Measurements from ENCODE around the gene NPAS3. TPM values are rescaled to one million over a fixed set of nuclear protein-coding genes. Genes with fewer than 3 reads are reported as not detected.
A peak's percentile ranks its signal among the peaks of the same experiment; 100 is the strongest.

The NPAS3 gene
- total and polyA plus RNA-seq, 2 donors (not counting 1 experiment from before 2014, with no cell fraction given): 0.10 to 0.50 TPM

DNA sequence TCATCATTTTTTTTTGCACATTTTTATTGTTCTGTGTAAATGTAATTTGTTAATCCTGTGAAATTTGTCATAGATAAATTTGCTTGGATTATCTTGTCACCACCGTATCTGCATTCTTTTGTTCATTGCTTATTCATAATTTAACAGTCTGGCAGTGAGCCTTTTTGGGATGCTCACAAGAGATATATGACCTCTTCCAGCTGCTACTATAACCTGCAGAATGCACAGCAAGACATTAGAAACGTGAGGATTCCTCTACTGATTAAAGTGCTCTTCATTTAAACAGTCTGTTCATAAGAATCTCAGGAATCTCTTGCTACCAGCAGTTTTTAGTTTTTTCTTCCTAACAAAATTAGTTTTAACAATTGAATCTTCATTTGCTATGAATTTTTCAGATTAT, 9.1 kb downstream of the NPAS3 start:
- no peak overlapping the region for H3K4me2 ChIP-seq (ENCODE audit: extremely low read depth, insufficient read depth, low read length)
- no peaks in the 10 kb centered on the region for H3K9me3 ChIP-seq (ENCODE audit: control insufficient read depth, insufficient read depth, low read depth, low read length)
- no peak overlapping the region for H3K9ac ChIP-seq (ENCODE audit: insufficient read depth, low read length)
- no peak for DNase-seq (ENCODE audit: low read depth in 2 of 2)
- H3K27ac ChIP-seq (ENCODE audit: insufficient read depth, low read length): no peak overlapping the region
- H3K79me2 ChIP-seq (ENCODE audit: control insufficient read depth, insufficient read depth, low read length): no peaks in the 10 kb centered on the region
- TF ChIP-seq CTCF (conservative IDR thresholded peaks at IDR 0.05 in 1 of 2, IDR thresholded peaks at IDR 0.05 in 1 of 2; ENCODE audit: low read depth in 1 of 2, low read length in 2 of 2): no peak
- no peak for TF ChIP-seq EZH2 (IDR thresholded peaks at IDR 0.05; ENCODE audit: low read length, missing control alignments)
- no peaks in the 10 kb centered on the region for H4K20me1 ChIP-seq (ENCODE audit: control insufficient read depth, extremely low read depth, insufficient read depth, low read length)
- no peaks in the 10 kb centered on the region for H3K4me1 ChIP-seq (ENCODE audit: control insufficient read depth, extremely low read depth, insufficient read depth, low read length)
- no peak overlapping the region for H3K4me3 ChIP-seq (replicated peaks in 1 of 4; ENCODE audit: control extremely low read depth in 1 of 4, insufficient read depth in 1 of 4, low read depth in 3 of 4, low read length in 4 of 4)
- no peak overlapping the region for H2AFZ ChIP-seq (ENCODE audit: low read length)
- H3K36me3 ChIP-seq (ENCODE audit: control insufficient read depth, insufficient read depth, low read length): no peaks in the 10 kb centered on the region
- H3K27me3 ChIP-seq (ENCODE audit: control insufficient read depth, insufficient read depth, low read length): no peaks in the 10 kb centered on the region

DNA sequence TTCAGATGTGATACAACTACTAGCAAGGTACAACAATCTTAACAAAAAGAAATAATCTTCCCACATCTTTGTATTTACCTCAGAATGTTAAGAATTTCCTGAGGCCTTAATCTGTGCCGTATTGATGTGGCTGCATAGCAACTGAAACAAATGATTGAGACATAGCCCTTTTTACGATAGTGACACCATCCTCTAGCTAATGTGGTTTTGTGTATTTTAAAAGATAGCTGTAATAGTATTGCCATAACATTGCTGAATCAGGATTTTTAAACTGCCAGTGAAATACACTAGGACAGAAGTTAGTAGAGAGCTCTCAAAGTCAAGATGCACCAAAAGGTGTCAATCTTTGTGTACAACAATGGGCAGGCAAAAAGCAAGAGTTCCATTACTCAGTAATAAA, 11.9 kb downstream of the NPAS3 start:
- H2AFZ ChIP-seq (ENCODE audit: low read length): no peak overlapping the region
- no peak overlapping the region for H3K27ac ChIP-seq (ENCODE audit: insufficient read depth, low read length)
- no peaks in the 10 kb centered on the region for H3K79me2 ChIP-seq (ENCODE audit: control insufficient read depth, insufficient read depth, low read length)
- H3K36me3 ChIP-seq (ENCODE audit: control insufficient read depth, insufficient read depth, low read length): no peaks in the 10 kb centered on the region
- DNase-seq (ENCODE audit: low read depth in 2 of 2): peak in 1 of 2 donors; percentile 81
- no peaks in the 10 kb centered on the region for H4K20me1 ChIP-seq (ENCODE audit: control insufficient read depth, extremely low read depth, insufficient read depth, low read length)
- TF ChIP-seq CTCF (conservative IDR thresholded peaks at IDR 0.05 in 1 of 2, IDR thresholded peaks at IDR 0.05 in 1 of 2; ENCODE audit: low read depth in 1 of 2, low read length in 2 of 2) (no peak), EZH2 (IDR thresholded peaks at IDR 0.05; ENCODE audit: low read length, missing control alignments) (no peak)
- H3K9me3 ChIP-seq (ENCODE audit: control insufficient read depth, insufficient read depth, low read depth, low read length): no peaks in the 10 kb centered on the region
- H3K4me2 ChIP-seq (ENCODE audit: extremely low read depth, insufficient read depth, low read length): no peak overlapping the region
- no peaks in the 10 kb centered on the region for H3K27me3 ChIP-seq (ENCODE audit: control insufficient read depth, insufficient read depth, low read length)
- no peak overlapping the region for H3K9ac ChIP-seq (ENCODE audit: insufficient read depth, low read length)
- H3K4me1 ChIP-seq (ENCODE audit: control insufficient read depth, extremely low read depth, insufficient read depth, low read length): no peaks in the 10 kb centered on the region
- H3K4me3 ChIP-seq (replicated peaks in 1 of 4; ENCODE audit: control extremely low read depth in 1 of 4, insufficient read depth in 1 of 4, low read depth in 3 of 4, low read length in 4 of 4): no peak overlapping the region

DNA sequence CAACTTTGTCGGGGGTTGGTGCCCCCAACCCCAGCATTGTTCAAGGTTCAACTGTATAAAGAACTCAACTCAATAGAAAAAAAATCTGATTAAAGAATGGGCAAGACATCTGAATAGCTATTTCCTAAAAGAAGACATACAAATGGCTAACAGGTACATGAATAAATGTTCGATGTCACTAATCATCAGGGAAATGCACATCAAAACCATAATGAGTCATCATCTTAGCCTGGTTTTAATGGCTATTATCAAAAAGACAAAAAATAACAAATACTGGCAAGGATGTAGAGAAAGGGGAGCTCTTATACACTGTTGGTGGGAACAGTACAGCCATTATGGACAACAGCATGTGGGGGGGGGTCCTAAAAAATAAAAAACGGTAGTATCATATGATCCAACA, 28.7 kb downstream of the NPAS3 start:
- Histone ChIP-seq H3K4me2 (ENCODE audit: extremely low read depth, insufficient read depth, low read length) (no peak overlapping the region), H3K27me3 (ENCODE audit: control insufficient read depth, insufficient read depth, low read length) (no peaks in the 10 kb centered on the region), H3K79me2 (ENCODE audit: control insufficient read depth, insufficient read depth, low read length) (no peaks in the 10 kb centered on the region), H3K4me3 (replicated peaks in 1 of 4; ENCODE audit: control extremely low read depth in 1 of 4, insufficient read depth in 1 of 4, low read depth in 3 of 4, low read length in 4 of 4) (no peak overlapping the region), H3K9me3 (ENCODE audit: control insufficient read depth, insufficient read depth, low read depth, low read length) (no peaks in the 10 kb centered on the region), H3K4me1 (ENCODE audit: control insufficient read depth, extremely low read depth, insufficient read depth, low read length) (no peaks in the 10 kb centered on the region), H3K9ac (ENCODE audit: insufficient read depth, low read length) (no peak overlapping the region), H3K27ac (ENCODE audit: insufficient read depth, low read length) (no peak overlapping the region), H4K20me1 (ENCODE audit: control insufficient read depth, extremely low read depth, insufficient read depth, low read length) (no peaks in the 10 kb centered on the region), H2AFZ (ENCODE audit: low read length) (no peak overlapping the region), H3K36me3 (ENCODE audit: control insufficient read depth, insufficient read depth, low read length) (no peaks in the 10 kb centered on the region)
- TF ChIP-seq EZH2 (IDR thresholded peaks at IDR 0.05; ENCODE audit: low read length, missing control alignments) (no peak), CTCF (conservative IDR thresholded peaks at IDR 0.05 in 1 of 2, IDR thresholded peaks at IDR 0.05 in 1 of 2; ENCODE audit: low read depth in 1 of 2, low read length in 2 of 2) (no peak)
- no peak for DNase-seq (ENCODE audit: low read depth in 2 of 2)
